ENCODE data around the gene CCDC6. TPM values are rescaled to one million over a fixed set of nuclear protein-coding genes. Genes with fewer than 3 reads are reported as not detected.
A peak's percentile ranks its signal among the peaks of the same experiment; 100 is the strongest.

CCDC6 gene
- total and polyA plus RNA-seq, 9 of the 15 experiments (the other 6 are each of a cell fraction or from before 2014, with no cell fraction given): 10.4 to 41.0 (median 20.9) TPM

- peak in 1 of 2 experiments; percentile 96; a peak in 3 of 4 replicates for TF ChIP-seq UBTF (IDR thresholded peaks at IDR 0.05; ENCODE audit: borderline replicate concordance in 1 of 2, low read depth in 2 of 2, low read length in 2 of 2)
- TF ChIP-seq MEIS2 (IDR thresholded peaks at IDR 0.05; ENCODE audit: partially characterized antibody): no peak
- no peak for TF ChIP-seq NR2F6 (CRISPR knock-in tag; IDR thresholded peaks at IDR 0.05)
- peak; percentile 14 for TF ChIP-seq SIN3B (IDR thresholded peaks at IDR 0.05; ENCODE audit: low read depth)
- TF ChIP-seq MTA3 (IDR thresholded peaks at IDR 0.05; ENCODE audit: borderline replicate concordance): peak; percentile 90; the same call in 1 of the 2 replicates
- no peak for TF ChIP-seq FUS (optimal IDR thresholded peaks at IDR 0.05; ENCODE audit: low read depth, low read length)
- TF ChIP-seq NFYB (IDR thresholded peaks at IDR 0.05; ENCODE audit: extremely low read depth, insufficient read length): no peak
- TF ChIP-seq ARHGAP35 (IDR thresholded peaks at IDR 0.05; ENCODE audit: partially characterized antibody): no peak
- TF ChIP-seq DMBX1 (CRISPR knock-in tag; IDR thresholded peaks at IDR 0.05; ENCODE audit: borderline replicate concordance): peak; percentile 74
- TF ChIP-seq POLR2H (tag; IDR thresholded peaks at IDR 0.05; ENCODE audit: low read depth): peak; percentile 28; the same call in 1 of the 2 replicates
- TF ChIP-seq CBX2 (IDR thresholded peaks at IDR 0.05; ENCODE audit: insufficient read depth, low read length, poor library complexity, severe bottlenecking): no peak
- peak; percentile 72; the same call in 1 of the 2 replicates for TF ChIP-seq CREB3 (tag; conservative IDR thresholded peaks at IDR 0.05; ENCODE audit: low read depth)
- TF ChIP-seq C11orf30 (IDR thresholded peaks at IDR 0.05; ENCODE audit: low read depth): peak; percentile 46; the same call in 1 of the 2 replicates
- no peak for TF ChIP-seq NFIX (CRISPR knock-in tag; IDR thresholded peaks at IDR 0.05; ENCODE audit: low read depth)
- 0 out of 2 replicates have a peak, but pooled peaks have one; percentile 34 for TF ChIP-seq TARDBP (IDR thresholded peaks at IDR 0.05)
- TF ChIP-seq ZBTB1 (CRISPR knock-in tag; IDR thresholded peaks at IDR 0.05; ENCODE audit: borderline replicate concordance, low read depth): peak; percentile 91
- TF ChIP-seq ZNF384 (IDR thresholded peaks at IDR 0.05; ENCODE audit: low read depth, low read length): no peak
- peak; percentile 5 for TF ChIP-seq DACH1 (IDR thresholded peaks at IDR 0.05; ENCODE audit: partially characterized antibody)
- no peak for TF ChIP-seq ELF4 (CRISPR knock-in tag; IDR thresholded peaks at IDR 0.05)
- peak; percentile 65; the same call in 1 of the 2 replicates for TF ChIP-seq PHF8 (IDR thresholded peaks at IDR 0.05; ENCODE audit: borderline replicate concordance, low read length)
- no peak for TF ChIP-seq GTF2B (IDR thresholded peaks at IDR 0.05; ENCODE audit: extremely low read depth, insufficient read length)
- no peak for TF ChIP-seq RBM34 (IDR thresholded peaks at IDR 0.05; ENCODE audit: borderline replicate concordance, insufficient read depth, low read length)
Observed at GRCh38 chr10:59906417-59907202, at the start of gene CCDC6 (continued).
